CD4-positive, CD25-positive, alpha-beta regulatory T cell (primary cell): ENCODE results near the gene STRA8. TPM values are rescaled to one million over a fixed set of nuclear protein-coding genes. Genes with fewer than 3 reads are reported as not detected.
"Not testable (repeated sequence)": the region's sequence is repeated elsewhere in the genome, so short reads cannot be mapped to it uniquely, and the experiment has no call there.

Source experiments
- ATAC-seq, 2 donors: fragments of 150-1000 bp; cut with Tn5 transposase; one replicate each; pipeline ENCODE4 v1.10.0; 2021; ENCODE audit warnings: low read depth in 2 of 2, moderate number of reproducible peaks in 2 of 2, moderate library complexity in 1 of 2
- DNase-seq, 3 donors: peaks; one replicate each; pipeline versions ENCODE4 v3.0.0 to v3.0.0-alpha.2; 2012 to 2022; ENCODE audit warnings: mixed read lengths in 1 of 3
- H3K27ac ChIP-seq: one replicate; pipeline ENCODE4 v1.7.0; 2013; ENCODE audit warnings: mild to moderate bottlenecking, low read length; ENCODE audit not compliant: insufficient read depth, poor library complexity, severe bottlenecking
- H3K27me3 ChIP-seq: one replicate; pipeline ENCODE4 v1.7.0; 2013; ENCODE audit warnings: low read length; ENCODE audit not compliant: control insufficient read depth, insufficient read depth
- H3K36me3 ChIP-seq: one replicate; pipeline ENCODE4 v1.7.0; 2013; ENCODE audit warnings: mild to moderate bottlenecking, low read length, moderate library complexity; ENCODE audit not compliant: control insufficient read depth, insufficient read depth
- H3K4me1 ChIP-seq: 2 replicates; pipeline ENCODE4 v1.7.0; 2013; ENCODE audit warnings: mild to moderate bottlenecking, low read length; ENCODE audit not compliant: insufficient read depth, control insufficient read depth, poor library complexity, severe bottlenecking
- H3K4me3 ChIP-seq: one replicate; pipeline ENCODE4 v1.7.0; 2013; ENCODE audit warnings: low read depth, mild to moderate bottlenecking, low read length, moderate library complexity
- H3K9me3 ChIP-seq, 2 experiments: 1 replicate in 1 of 2; 2 replicates in 1 of 2; pipeline ENCODE4 v1.7.0; 2013; ENCODE audit warnings: low read length in 2 of 2, mild to moderate bottlenecking in 1 of 2, moderate library complexity in 1 of 2; ENCODE audit not compliant: control insufficient read depth in 2 of 2
- H3K27ac Mint-ChIP-seq, 3 donors: one replicate each; pipeline ENCODE4 v1.8.0; 2020 to 2022; ENCODE audit warnings: mild to moderate bottlenecking in 3 of 3, mixed read lengths in 3 of 3, moderate library complexity in 2 of 3
- H3K27me3 Mint-ChIP-seq: one replicate; pipeline ENCODE4 v1.8.0; 2022; ENCODE audit warnings: mild to moderate bottlenecking, mixed read lengths
- H3K36me3 Mint-ChIP-seq: one replicate; pipeline ENCODE4 v1.8.0; 2020; ENCODE audit warnings: mixed read lengths
- H3K4me1 Mint-ChIP-seq, 4 donors: one replicate each; pipeline ENCODE4 v1.8.0; 2020 to 2022; ENCODE audit warnings: mixed read lengths in 4 of 4, mild to moderate bottlenecking in 1 of 4
- H3K4me3 Mint-ChIP-seq, 4 donors: one replicate each; pipeline ENCODE4 v1.8.0; 2020 to 2022; ENCODE audit warnings: mild to moderate bottlenecking in 4 of 4, mixed read lengths in 4 of 4, moderate library complexity in 3 of 4
- H3K9me3 Mint-ChIP-seq, 7 donors: one replicate each; pipeline ENCODE4 v1.8.0; 2020 to 2022; ENCODE audit warnings: mixed read lengths in 7 of 7, mild to moderate bottlenecking in 3 of 7, moderate library complexity in 2 of 7
- polyA plus RNA-seq, 4 donors: library from polyadenylated mRNA; unstranded; fragments of 300-500 nt; fragmentation: Illumina TruSeq; gene quantifications; one replicate each; pipeline ENCODE4 v1.2.3, GENCODE V29; 2021
- total RNA-seq: library from RNA; stranded (reverse); gene quantifications from one replicate; pipeline ENCODE4 v1.2.3, GENCODE V29; 2022

The STRA8 gene
- total and polyA plus RNA-seq, 5 donors from 2014 or later, result not detected

- Mint-ChIP-seq H3K27ac (peak overlapping the region in 2 of 3 donors; percentile 87 to 96), H3K4me1 (peaks cover 18 to 42% (median 26%) of the 10 kb centered on the region in 4 donors), H3K4me3 (peak overlapping the region; percentile 94 to 98 (median 96))
- H3K4me1 ChIP-seq, result peaks cover 14% of the 10 kb centered on the region
- H3K36me3 ChIP-seq, H3K9me3 ChIP-seq, H3K9me3 Mint-ChIP-seq, H3K27me3 Mint-ChIP-seq, H3K36me3 Mint-ChIP-seq, H3K27me3 ChIP-seq, DNase-seq: not testable (repeated sequence)
- ATAC-seq, result peak in 1 of 2 donors; percentile 1
- H3K4me3 ChIP-seq, result peak overlapping the region; percentile 94
- H3K27ac ChIP-seq, result peak overlapping the region; percentile 68
Observed at GRCh38 chr7:135211946-135212685, 21.5 kb upstream of the STRA8 start.

- H3K4me3 Mint-ChIP-seq, result peak overlapping the region in 2 of 4 donors; percentile 72 to 84
- DNase-seq (no peak), ATAC-seq (no peak)
- peaks cover 14% of the 10 kb centered on the region for H3K4me1 ChIP-seq
- H3K9me3 Mint-ChIP-seq, result peaks cover 0 to 2% (median 0%) of the 10 kb centered on the region in 7 donors
- H3K27ac ChIP-seq, result no peak overlapping the region
- H3K36me3 Mint-ChIP-seq, result peaks cover under 1% of the 10 kb centered on the region
- H3K27me3 Mint-ChIP-seq, result peaks cover 14% of the 10 kb centered on the region
- no peaks in the 10 kb centered on the region for H3K9me3 ChIP-seq
- peaks cover 7% of the 10 kb centered on the region for H3K27me3 ChIP-seq
- peaks cover 7 to 25% (median 14%) of the 10 kb centered on the region in 4 donors for H3K4me1 Mint-ChIP-seq
- no peak overlapping the region for H3K27ac Mint-ChIP-seq
- H3K4me3 ChIP-seq, result no peak overlapping the region
- no peaks in the 10 kb centered on the region for H3K36me3 ChIP-seq
Observed at GRCh38 chr7:135213831-135214230, 19.8 kb upstream of the STRA8 start.

- H3K27ac Mint-ChIP-seq, result no peak overlapping the region
- peaks cover 0 to 2% (median 0%) of the 10 kb centered on the region in 7 donors for H3K9me3 Mint-ChIP-seq
- H3K4me3 Mint-ChIP-seq, result peak overlapping the region in 1 of 4 donors; percentile 52
- ATAC-seq (no peak), DNase-seq (no peak)
- H3K27me3 ChIP-seq, result peaks cover 7% of the 10 kb centered on the region
- H3K36me3 ChIP-seq, result no peaks in the 10 kb centered on the region
- no peaks in the 10 kb centered on the region for H3K36me3 Mint-ChIP-seq
- H3K4me1 Mint-ChIP-seq, result peaks cover 7 to 14% (median 11%) of the 10 kb centered on the region in 4 donors
- H3K4me3 ChIP-seq, result no peak overlapping the region
- H3K27ac ChIP-seq, result no peak overlapping the region
- H3K4me1 ChIP-seq, result peaks cover 14% of the 10 kb centered on the region
- no peaks in the 10 kb centered on the region for H3K9me3 ChIP-seq
- peaks cover 14% of the 10 kb centered on the region for H3K27me3 Mint-ChIP-seq
Observed at GRCh38 chr7:135215180-135215579, 18.5 kb upstream of the STRA8 start.

GRCh38 chr7:135215698-135216097, 17.9 kb upstream of the STRA8 start:
- Mint-ChIP-seq H3K36me3 (no peaks in the 10 kb centered on the region), H3K9me3 (peaks cover 0 to 2% (median 0%) of the 10 kb centered on the region in 7 donors), H3K4me1 (peaks cover 5 to 9% (median 8%) of the 10 kb centered on the region in 4 donors), H3K27me3 (peaks cover 14% of the 10 kb centered on the region), H3K27ac (no peak overlapping the region), H3K4me3 (peak overlapping the region in 1 of 4 donors; percentile 52)
- H3K27me3 ChIP-seq, result peaks cover 7% of the 10 kb centered on the region
- ATAC-seq (no peak), DNase-seq (no peak)
- no peaks in the 10 kb centered on the region for H3K9me3 ChIP-seq
- no peak overlapping the region for H3K4me3 ChIP-seq
- peaks cover 9% of the 10 kb centered on the region for H3K4me1 ChIP-seq
- H3K36me3 ChIP-seq, result no peaks in the 10 kb centered on the region
- no peak overlapping the region for H3K27ac ChIP-seq

- H3K4me3 ChIP-seq, result no peak overlapping the region
- no peaks in the 10 kb centered on the region for H3K36me3 Mint-ChIP-seq
- no peaks in the 10 kb centered on the region for H3K9me3 ChIP-seq
- no peaks in the 10 kb centered on the region for H3K36me3 ChIP-seq
- peaks cover 7% of the 10 kb centered on the region for H3K27me3 ChIP-seq
- no peak overlapping the region for H3K4me3 Mint-ChIP-seq
- no peak overlapping the region for H3K27ac Mint-ChIP-seq
- DNase-seq (no peak), ATAC-seq (no peak)
- H3K9me3 Mint-ChIP-seq, result peaks cover 0 to 5% (median 0%) of the 10 kb centered on the region in 7 donors
- no peak overlapping the region for H3K27ac ChIP-seq
- H3K27me3 Mint-ChIP-seq, result peaks cover 14% of the 10 kb centered on the region
- peaks cover 0 to 6% (median 0%) of the 10 kb centered on the region in 4 donors for H3K4me1 Mint-ChIP-seq
- H3K4me1 ChIP-seq, result no peaks in the 10 kb centered on the region
Observed at GRCh38 chr7:135217645-135218509, 15.8 kb upstream of the STRA8 start.

- H3K9me3 Mint-ChIP-seq, result peaks cover 0 to 11% (median 0%) of the 10 kb centered on the region in 7 donors
- peaks cover 12% of the 10 kb centered on the region for H3K27me3 Mint-ChIP-seq
- Histone ChIP-seq H3K9me3 (peaks cover 0 to 3% of the 10 kb centered on the region in 2 experiments), H3K27me3 (peaks cover 4% of the 10 kb centered on the region), H3K4me1 (peaks cover 4% of the 10 kb centered on the region), H3K4me3 (no peak overlapping the region), H3K27ac (no peak overlapping the region), H3K36me3 (no peaks in the 10 kb centered on the region)
- no peak overlapping the region for H3K4me3 Mint-ChIP-seq
- no peak for ATAC-seq
- H3K27ac Mint-ChIP-seq, result no peak overlapping the region
- no peaks in the 10 kb centered on the region for H3K36me3 Mint-ChIP-seq
- peaks cover 9 to 13% (median 11%) of the 10 kb centered on the region in 4 donors for H3K4me1 Mint-ChIP-seq
- no peak for DNase-seq
Observed at GRCh38 chr7:135224027-135224426, 9.6 kb upstream of the STRA8 start.

GRCh38 chr7:135231686-135232085, 2.0 kb upstream of the STRA8 start:
- no peak for DNase-seq
- no peak overlapping the region for H3K27ac Mint-ChIP-seq
- no peaks in the 10 kb centered on the region for H3K4me1 ChIP-seq
- peaks cover 0 to 6% (median under 1%) of the 10 kb centered on the region in 4 donors for H3K4me1 Mint-ChIP-seq
- H3K27me3 ChIP-seq, result no peaks in the 10 kb centered on the region
- H3K4me3 ChIP-seq, result no peak overlapping the region
- no peaks in the 10 kb centered on the region for H3K9me3 ChIP-seq
- H3K36me3 Mint-ChIP-seq, result no peaks in the 10 kb centered on the region
- H3K36me3 ChIP-seq, result no peaks in the 10 kb centered on the region
- H3K27ac ChIP-seq, result no peak overlapping the region
- peaks cover 0 to 3% (median 0%) of the 10 kb centered on the region in 7 donors for H3K9me3 Mint-ChIP-seq
- peaks cover 16% of the 10 kb centered on the region for H3K27me3 Mint-ChIP-seq
- no peak for ATAC-seq
- no peak overlapping the region for H3K4me3 Mint-ChIP-seq
